GM21423 (cell line): Measurements from ENCODE around the gene NLGN4X.

ENCODE experiments used
- ATAC-seq: cut with Tn5 transposase; IDR thresholded peaks from one replicate; pipeline ENCODE4 v1.9.1; 2021; ENCODE audit warnings: mild to moderate bottlenecking, moderate library complexity; ENCODE audit not compliant: unreplicated experiment

Gene NLGN4X

GRCh38 chrX:6159468-6159867 lies 69.2 kb downstream of the NLGN4X start:
- ATAC-seq, result no peak

- ATAC-seq, result no peak
These were observed 76.7 kb downstream of the NLGN4X start for GRCh38 chrX:6151971-6152370.

- no peak for ATAC-seq
These were observed 79.4 kb downstream of the NLGN4X start for GRCh38 chrX:6149060-6149872.

GRCh38 chrX:6134255-6134654 lies 94.4 kb downstream of the NLGN4X start:
- no peak for ATAC-seq

- ATAC-seq, result no peak
These were observed 95.7 kb downstream of the NLGN4X start for GRCh38 chrX:6132970-6133369.

- no peak for ATAC-seq
These were observed 97.4 kb downstream of the NLGN4X start for GRCh38 chrX:6131287-6131686.

GRCh38 chrX:6129195-6129594 lies 99.5 kb downstream of the NLGN4X start:
- no peak for ATAC-seq

- no peak for ATAC-seq
These were observed 108.3 kb downstream of the NLGN4X start for GRCh38 chrX:6120329-6120728.

GRCh38 chrX:6095469-6095868 lies 133.2 kb downstream of the NLGN4X start:
- ATAC-seq, result no peak

GRCh38 chrX:6074532-6074931 lies 154.1 kb downstream of the NLGN4X start:
- ATAC-seq, result no peak

GRCh38 chrX:6071731-6072130 lies 156.9 kb downstream of the NLGN4X start:
- ATAC-seq, result no peak

GRCh38 chrX:6067600-6067999 lies 161.1 kb downstream of the NLGN4X start:
- ATAC-seq, result no peak

- ATAC-seq, result no peak
These were observed 175.5 kb downstream of the NLGN4X start for GRCh38 chrX:6053141-6053540.

GRCh38 chrX:6052111-6052745 lies 176.4 kb downstream of the NLGN4X start:
- no peak for ATAC-seq

GRCh38 chrX:6049132-6049531 lies 179.5 kb downstream of the NLGN4X start:
- no peak for ATAC-seq

GRCh38 chrX:6041630-6042029 lies 187.0 kb downstream of the NLGN4X start:
- no peak for ATAC-seq

- no peak for ATAC-seq
These were observed 199.7 kb downstream of the NLGN4X start for GRCh38 chrX:6029014-6029413.

GRCh38 chrX:6026980-6027379 lies 201.7 kb downstream of the NLGN4X start:
- ATAC-seq, result no peak

- ATAC-seq, result no peak
These were observed 202.2 kb downstream of the NLGN4X start for GRCh38 chrX:6026429-6026828.

- ATAC-seq, result no peak
These were observed 204.5 kb downstream of the NLGN4X start for GRCh38 chrX:6024204-6024603.

GRCh38 chrX:6021316-6022091 lies 207.2 kb downstream of the NLGN4X start:
- ATAC-seq, result no peak

- no peak for ATAC-seq
These were observed 209.6 kb downstream of the NLGN4X start for GRCh38 chrX:6019076-6019475.
